ENCODE results near the gene CYSTM1. TPM values are rescaled to one million over a fixed set of nuclear protein-coding genes. Genes with fewer than 3 reads are reported as not detected.
A peak's percentile ranks its signal among the peaks of the same experiment; 100 is the strongest.

Gene CYSTM1
- total RNA-seq, 4 donors from 2014 or later, result 44.9 to 77.6 (median 63.5) TPM

GRCh38 chr5:140168371-140168770, 6.6 kb upstream of the CYSTM1 start:
- H3K27ac ChIP-seq, result no peak overlapping the region
- DNase-seq (ENCODE audit: low spot score in 2 of 2), result no peak
- TF ChIP-seq POLR2A (IDR thresholded peaks at IDR 0.05) (no peak), EP300 (IDR thresholded peaks at IDR 0.05) (no peak), CTCF (IDR thresholded peaks at IDR 0.05) (no peak)
- H3K4me3 ChIP-seq, result no peak overlapping the region
- H3K36me3 ChIP-seq, result no peaks in the 10 kb centered on the region
- peaks cover 0 to 8% (median 0%) of the 10 kb centered on the region in 4 donors for H3K4me1 ChIP-seq
- 98 to 100% methylated on average over 2 of the region's 2 CpGs for WGBS, 2 donors
- H3K27me3 ChIP-seq, result no peaks in the 10 kb centered on the region
- no peaks in the 10 kb centered on the region for H3K9me3 ChIP-seq

DNA sequence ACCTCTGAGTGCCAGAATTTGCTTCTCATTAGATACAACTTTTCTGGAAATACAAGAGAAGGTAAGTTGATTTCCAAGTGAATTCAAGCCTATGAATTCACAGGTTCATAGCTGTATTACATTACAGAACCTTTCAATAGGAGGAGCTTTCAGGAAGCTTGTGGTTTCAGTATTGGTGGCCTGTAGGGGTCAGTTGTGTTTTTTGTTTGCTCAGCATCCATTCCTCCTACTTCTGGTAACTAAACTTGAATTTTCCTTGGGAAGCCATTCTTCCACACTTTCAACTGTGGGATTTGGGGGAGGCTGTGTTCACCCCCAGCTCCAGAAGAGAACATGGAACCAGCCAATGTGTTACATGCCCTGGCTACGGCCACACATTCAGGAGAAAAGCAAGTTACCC, 5.6 kb upstream of the CYSTM1 start:
- WGBS, 2 donors, result 87 to 100% methylated on average over 1 of the region's 1 CpG
- H3K36me3 ChIP-seq, result no peaks in the 10 kb centered on the region
- H3K4me1 ChIP-seq, result peaks cover 0 to 11% (median 1%) of the 10 kb centered on the region in 4 donors
- H3K4me3 ChIP-seq, result no peak overlapping the region
- no peaks in the 10 kb centered on the region for H3K9me3 ChIP-seq
- no peak for DNase-seq (ENCODE audit: low spot score in 2 of 2)
- TF ChIP-seq POLR2A (IDR thresholded peaks at IDR 0.05), result no peak
- TF ChIP-seq EP300 (IDR thresholded peaks at IDR 0.05), result no peak
- TF ChIP-seq CTCF (IDR thresholded peaks at IDR 0.05), result no peak
- H3K27ac ChIP-seq, result no peak overlapping the region
- no peaks in the 10 kb centered on the region for H3K27me3 ChIP-seq

- TF ChIP-seq POLR2A (IDR thresholded peaks at IDR 0.05) (no peak), EP300 (IDR thresholded peaks at IDR 0.05) (no peak), CTCF (IDR thresholded peaks at IDR 0.05) (no peak)
- H3K27me3 ChIP-seq, result no peaks in the 10 kb centered on the region
- no peaks in the 10 kb centered on the region for H3K36me3 ChIP-seq
- no peaks in the 10 kb centered on the region for H3K9me3 ChIP-seq
- no peak overlapping the region for H3K27ac ChIP-seq
- H3K4me1 ChIP-seq, result peaks cover 0 to 27% (median 19%) of the 10 kb centered on the region in 4 donors
- no peak overlapping the region for H3K4me3 ChIP-seq
- no peak for DNase-seq (ENCODE audit: low spot score in 2 of 2)
- 87 to 92% methylated on average over 2 of the region's 2 CpGs for WGBS, 2 donors
Measured at GRCh38 chr5:140172483-140172882, 2.5 kb upstream of the CYSTM1 start.

DNA sequence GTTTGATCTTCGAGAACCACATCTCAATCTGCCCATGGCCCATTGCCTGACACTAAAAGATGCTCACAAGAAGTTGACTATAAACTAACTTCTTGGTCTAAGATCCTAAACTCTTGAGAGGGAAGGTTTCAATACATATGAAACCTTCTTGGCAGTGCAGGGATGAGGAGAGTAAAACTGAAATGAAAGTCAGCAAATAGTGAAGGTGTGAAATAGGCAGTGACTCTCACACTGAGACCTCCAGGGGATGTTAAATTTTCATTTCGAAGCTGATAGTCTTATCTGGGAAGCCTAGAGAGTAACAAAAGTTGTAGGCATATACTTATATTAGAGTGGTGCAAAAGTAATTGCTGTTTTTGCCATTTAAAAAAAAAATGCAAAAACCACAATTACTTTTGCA, 974 bp upstream of the CYSTM1 start:
- Histone ChIP-seq H3K4me1 (peaks cover 0 to 38% (median 28%) of the 10 kb centered on the region in 4 donors), H3K27ac (peak overlapping the region in 2 of 4 donors; percentile 95 to 100), H3K9me3 (no peaks in the 10 kb centered on the region), H3K4me3 (no peak overlapping the region), H3K36me3 (no peaks in the 10 kb centered on the region), H3K27me3 (no peaks in the 10 kb centered on the region)
- WGBS, 2 donors, result 90 to 91% methylated on average over 2 of the region's 2 CpGs
- TF ChIP-seq EP300 (IDR thresholded peaks at IDR 0.05) (no peak), CTCF (IDR thresholded peaks at IDR 0.05) (no peak), POLR2A (IDR thresholded peaks at IDR 0.05) (no peak)
- no peak for DNase-seq (ENCODE audit: low spot score in 2 of 2)

GRCh38 chr5:140175367-140176030, 511 bp downstream of the CYSTM1 start:
- Histone ChIP-seq H3K9me3 (no peaks in the 10 kb centered on the region), H3K4me3 (peak overlapping the region; percentile 61 to 98 (median 90)), H3K27ac (peak overlapping the region; percentile 89 to 100 (median 98)), H3K4me1 (peaks cover 0 to 48% (median 35%) of the 10 kb centered on the region in 4 donors), H3K27me3 (no peaks in the 10 kb centered on the region), H3K36me3 (no peaks in the 10 kb centered on the region)
- 1% methylated on average over 24 to 54 of the region's 58 CpGs for WGBS, 2 donors
- TF ChIP-seq EP300 (IDR thresholded peaks at IDR 0.05), result no peak
- no peak for TF ChIP-seq POLR2A (IDR thresholded peaks at IDR 0.05)
- peak in 3 of 5 experiments; percentile 27 to 40 (median 36) for TF ChIP-seq CTCF (IDR thresholded peaks at IDR 0.05)
- DNase-seq (ENCODE audit: low spot score in 2 of 2), result peak; percentile 49 to 59
